ENCODE data around the gene RFNG. TPM values are rescaled to one million over a fixed set of nuclear protein-coding genes. Genes with fewer than 3 reads are reported as not detected.

RFNG gene
- total and polyA plus RNA-seq, 2 of the 13 experiments (the other 11 are each of a cell fraction or from before 2014, with no cell fraction given): 61.4 to 64.0 TPM

GRCh38 chr17:82015311-82015971 is 36.2 kb downstream of the RFNG start (continued):
- TF ChIP-seq, protein P1, sequence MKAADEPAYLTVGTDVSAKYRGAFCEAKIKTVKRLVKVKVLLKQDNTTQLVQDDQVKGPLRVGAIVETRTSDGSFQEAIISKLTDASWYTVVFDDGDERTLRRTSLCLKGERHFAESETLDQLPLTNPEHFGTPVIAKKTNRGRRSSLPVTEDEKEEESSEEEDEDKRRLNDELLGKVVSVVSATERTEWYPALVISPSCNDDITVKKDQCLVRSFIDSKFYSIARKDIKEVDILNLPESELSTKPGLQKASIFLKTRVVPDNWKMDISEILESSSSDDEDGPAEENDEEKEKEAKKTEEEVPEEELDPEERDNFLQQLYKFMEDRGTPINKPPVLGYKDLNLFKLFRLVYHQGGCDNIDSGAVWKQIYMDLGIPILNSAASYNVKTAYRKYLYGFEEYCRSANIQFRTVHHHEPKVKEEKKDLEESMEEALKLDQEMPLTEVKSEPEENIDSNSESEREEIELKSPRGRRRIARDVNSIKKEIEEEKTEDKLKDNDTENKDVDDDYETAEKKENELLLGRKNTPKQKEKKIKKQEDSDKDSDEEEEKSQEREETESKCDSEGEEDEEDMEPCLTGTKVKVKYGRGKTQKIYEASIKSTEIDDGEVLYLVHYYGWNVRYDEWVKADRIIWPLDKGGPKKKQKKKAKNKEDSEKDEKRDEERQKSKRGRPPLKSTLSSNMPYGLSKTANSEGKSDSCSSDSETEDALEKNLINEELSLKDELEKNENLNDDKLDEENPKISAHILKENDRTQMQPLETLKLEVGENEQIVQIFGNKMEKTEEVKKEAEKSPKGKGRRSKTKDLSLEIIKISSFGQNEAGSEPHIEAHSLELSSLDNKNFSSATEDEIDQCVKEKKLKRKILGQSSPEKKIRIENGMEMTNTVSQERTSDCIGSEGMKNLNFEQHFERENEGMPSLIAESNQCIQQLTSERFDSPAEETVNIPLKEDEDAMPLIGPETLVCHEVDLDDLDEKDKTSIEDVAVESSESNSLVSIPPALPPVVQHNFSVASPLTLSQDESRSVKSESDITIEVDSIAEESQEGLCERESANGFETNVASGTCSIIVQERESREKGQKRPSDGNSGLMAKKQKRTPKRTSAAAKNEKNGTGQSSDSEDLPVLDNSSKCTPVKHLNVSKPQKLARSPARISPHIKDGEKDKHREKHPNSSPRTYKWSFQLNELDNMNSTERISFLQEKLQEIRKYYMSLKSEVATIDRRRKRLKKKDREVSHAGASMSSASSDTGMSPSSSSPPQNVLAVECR (CRISPR knock-in tag; IDR thresholded peaks at IDR 0.05; ENCODE audit: borderline replicate concordance): peak; percentile 37; the same call in 1 of the 2 replicates
- TF ChIP-seq, protein P2, sequence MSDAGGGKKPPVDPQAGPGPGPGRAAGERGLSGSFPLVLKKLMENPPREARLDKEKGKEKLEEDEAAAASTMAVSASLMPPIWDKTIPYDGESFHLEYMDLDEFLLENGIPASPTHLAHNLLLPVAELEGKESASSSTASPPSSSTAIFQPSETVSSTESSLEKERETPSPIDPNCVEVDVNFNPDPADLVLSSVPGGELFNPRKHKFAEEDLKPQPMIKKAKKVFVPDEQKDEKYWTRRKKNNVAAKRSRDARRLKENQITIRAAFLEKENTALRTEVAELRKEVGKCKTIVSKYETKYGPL (CRISPR knock-in tag; IDR thresholded peaks at IDR 0.05): no peak
- no peak for TF ChIP-seq JDP2 (CRISPR knock-in tag; IDR thresholded peaks at IDR 0.05; ENCODE audit: borderline replicate concordance)
- peak; percentile 56 for TF ChIP-seq SAP130 (CRISPR knock-in tag; IDR thresholded peaks at IDR 0.05; ENCODE audit: low read depth)
- peak; percentile 71 for TF ChIP-seq MED8 (CRISPR knock-in tag; IDR thresholded peaks at IDR 0.05; ENCODE audit: insufficient replicate concordance)
- TF ChIP-seq, protein P3, sequence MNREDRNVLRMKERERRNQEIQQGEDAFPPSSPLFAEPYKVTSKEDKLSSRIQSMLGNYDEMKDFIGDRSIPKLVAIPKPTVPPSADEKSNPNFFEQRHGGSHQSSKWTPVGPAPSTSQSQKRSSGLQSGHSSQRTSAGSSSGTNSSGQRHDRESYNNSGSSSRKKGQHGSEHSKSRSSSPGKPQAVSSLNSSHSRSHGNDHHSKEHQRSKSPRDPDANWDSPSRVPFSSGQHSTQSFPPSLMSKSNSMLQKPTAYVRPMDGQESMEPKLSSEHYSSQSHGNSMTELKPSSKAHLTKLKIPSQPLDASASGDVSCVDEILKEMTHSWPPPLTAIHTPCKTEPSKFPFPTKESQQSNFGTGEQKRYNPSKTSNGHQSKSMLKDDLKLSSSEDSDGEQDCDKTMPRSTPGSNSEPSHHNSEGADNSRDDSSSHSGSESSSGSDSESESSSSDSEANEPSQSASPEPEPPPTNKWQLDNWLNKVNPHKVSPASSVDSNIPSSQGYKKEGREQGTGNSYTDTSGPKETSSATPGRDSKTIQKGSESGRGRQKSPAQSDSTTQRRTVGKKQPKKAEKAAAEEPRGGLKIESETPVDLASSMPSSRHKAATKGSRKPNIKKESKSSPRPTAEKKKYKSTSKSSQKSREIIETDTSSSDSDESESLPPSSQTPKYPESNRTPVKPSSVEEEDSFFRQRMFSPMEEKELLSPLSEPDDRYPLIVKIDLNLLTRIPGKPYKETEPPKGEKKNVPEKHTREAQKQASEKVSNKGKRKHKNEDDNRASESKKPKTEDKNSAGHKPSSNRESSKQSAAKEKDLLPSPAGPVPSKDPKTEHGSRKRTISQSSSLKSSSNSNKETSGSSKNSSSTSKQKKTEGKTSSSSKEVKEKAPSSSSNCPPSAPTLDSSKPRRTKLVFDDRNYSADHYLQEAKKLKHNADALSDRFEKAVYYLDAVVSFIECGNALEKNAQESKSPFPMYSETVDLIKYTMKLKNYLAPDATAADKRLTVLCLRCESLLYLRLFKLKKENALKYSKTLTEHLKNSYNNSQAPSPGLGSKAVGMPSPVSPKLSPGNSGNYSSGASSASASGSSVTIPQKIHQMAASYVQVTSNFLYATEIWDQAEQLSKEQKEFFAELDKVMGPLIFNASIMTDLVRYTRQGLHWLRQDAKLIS (CRISPR knock-in tag; IDR thresholded peaks at IDR 0.05): peak; percentile 47
- peak; percentile 78 for TF ChIP-seq ISL2 (CRISPR knock-in tag; IDR thresholded peaks at IDR 0.05)
- TF ChIP-seq MAX (IDR thresholded peaks at IDR 0.05): peak; percentile 27; the same call in 1 of the 2 replicates
- TF ChIP-seq CBFB (CRISPR knock-in tag; IDR thresholded peaks at IDR 0.05): no peak
- TF ChIP-seq, protein P4, sequence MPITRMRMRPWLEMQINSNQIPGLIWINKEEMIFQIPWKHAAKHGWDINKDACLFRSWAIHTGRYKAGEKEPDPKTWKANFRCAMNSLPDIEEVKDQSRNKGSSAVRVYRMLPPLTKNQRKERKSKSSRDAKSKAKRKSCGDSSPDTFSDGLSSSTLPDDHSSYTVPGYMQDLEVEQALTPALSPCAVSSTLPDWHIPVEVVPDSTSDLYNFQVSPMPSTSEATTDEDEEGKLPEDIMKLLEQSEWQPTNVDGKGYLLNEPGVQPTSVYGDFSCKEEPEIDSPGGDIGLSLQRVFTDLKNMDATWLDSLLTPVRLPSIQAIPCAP (CRISPR knock-in tag; IDR thresholded peaks at IDR 0.05; ENCODE audit: low read depth): no peak
- TF ChIP-seq PPARG (CRISPR knock-in tag; conservative IDR thresholded peaks at IDR 0.05): no peak
- TF ChIP-seq SP140L (CRISPR knock-in tag; IDR thresholded peaks at IDR 0.05; ENCODE audit: borderline replicate concordance): no peak
- TF ChIP-seq, protein P5, sequence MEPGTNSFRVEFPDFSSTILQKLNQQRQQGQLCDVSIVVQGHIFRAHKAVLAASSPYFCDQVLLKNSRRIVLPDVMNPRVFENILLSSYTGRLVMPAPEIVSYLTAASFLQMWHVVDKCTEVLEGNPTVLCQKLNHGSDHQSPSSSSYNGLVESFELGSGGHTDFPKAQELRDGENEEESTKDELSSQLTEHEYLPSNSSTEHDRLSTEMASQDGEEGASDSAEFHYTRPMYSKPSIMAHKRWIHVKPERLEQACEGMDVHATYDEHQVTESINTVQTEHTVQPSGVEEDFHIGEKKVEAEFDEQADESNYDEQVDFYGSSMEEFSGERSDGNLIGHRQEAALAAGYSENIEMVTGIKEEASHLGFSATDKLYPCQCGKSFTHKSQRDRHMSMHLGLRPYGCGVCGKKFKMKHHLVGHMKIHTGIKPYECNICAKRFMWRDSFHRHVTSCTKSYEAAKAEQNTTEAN (CRISPR knock-in tag; conservative IDR thresholded peaks at IDR 0.05): peak; percentile 63; the same call in 1 of the 2 replicates
- TF ChIP-seq PHF21A (CRISPR knock-in tag; IDR thresholded peaks at IDR 0.05): peak; percentile 33; the same call in 1 of the 2 replicates
